ENCODE results near the gene TIMM44.
"Not testable (repeated sequence)": the region's sequence is repeated elsewhere in the genome, so short reads cannot be mapped to it uniquely, and the experiment has no call there.

TIMM44 gene

DNA sequence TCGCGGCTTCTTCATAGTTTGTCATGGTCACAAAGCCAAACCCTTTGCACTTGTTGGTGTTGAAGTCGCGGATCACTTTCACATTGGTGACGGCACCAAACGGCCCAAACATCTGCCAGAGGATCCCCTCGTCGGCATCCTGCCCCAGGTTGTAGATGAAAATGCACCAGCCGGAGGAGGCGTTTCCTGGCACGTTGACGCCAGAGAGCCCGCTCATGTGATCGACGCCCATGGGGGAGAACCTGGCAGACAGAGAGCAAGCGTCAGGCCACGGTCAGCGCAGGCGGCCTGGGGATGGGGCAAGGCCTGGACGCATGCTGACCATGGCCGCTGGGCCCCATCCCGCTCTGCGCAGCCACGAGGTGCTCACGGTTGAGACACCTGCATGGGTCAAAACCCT lies 20.1 kb upstream of the TIMM44 start:
- H3K4me1 ChIP-seq, result no peaks in the 10 kb centered on the region
- H3K27ac ChIP-seq, result no peak overlapping the region
- no peak for DNase-seq
- intact Hi-C loops (cut with DNase I; ENCODE audit: low total_unique reads), result no loop called here
- peaks cover 41 to 92% (median 81%) of the 10 kb centered on the region in 3 donors for H3K36me3 ChIP-seq
- H3K4me3 ChIP-seq, result no peak overlapping the region
- H3K9me3 ChIP-seq, result no peaks in the 10 kb centered on the region
- no peaks in the 10 kb centered on the region for H3K27me3 ChIP-seq
- TF ChIP-seq CTCF (IDR thresholded peaks at IDR 0.05), result no peak

- no peak overlapping the region for H3K4me3 ChIP-seq
Measured at GRCh38 chr19:7962644-7963268, 19.3 kb upstream of the TIMM44 start.

DNA sequence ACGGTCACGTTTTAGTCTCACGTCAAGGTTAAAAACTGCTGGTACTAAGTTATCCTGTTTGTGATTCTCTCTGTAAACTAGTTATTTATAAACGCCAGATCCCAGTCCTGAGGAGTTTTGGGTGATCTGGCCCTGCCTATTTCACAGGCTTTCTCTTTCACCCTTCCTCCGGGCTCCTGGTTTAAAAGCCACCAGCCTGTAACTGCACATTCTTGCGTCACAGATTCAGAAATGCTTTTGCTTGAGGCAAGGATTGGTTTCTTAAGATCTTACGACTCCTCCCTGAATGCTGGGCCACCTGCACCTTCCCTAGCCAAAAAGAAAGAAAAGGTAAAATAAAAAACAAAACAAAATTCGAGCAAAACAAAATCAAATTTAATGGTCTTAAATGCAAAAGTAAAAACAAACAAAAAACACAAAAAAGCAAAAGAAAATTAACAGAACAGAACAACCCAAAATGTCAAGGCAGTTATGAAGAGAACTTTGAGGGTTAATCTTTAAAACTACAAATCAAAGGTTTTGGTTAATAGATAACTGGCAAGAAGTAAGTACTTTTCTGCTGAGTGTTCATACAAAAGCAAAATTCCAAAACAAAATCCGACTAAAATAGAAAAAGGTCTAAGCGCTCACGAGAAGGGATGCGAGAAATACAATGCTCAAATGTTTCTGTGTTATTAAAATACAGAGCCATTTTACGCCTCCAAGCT lies 18.6 kb upstream of the TIMM44 start:
- Histone ChIP-seq H3K27me3 (no peaks in the 10 kb centered on the region), H3K9me3 (no peaks in the 10 kb centered on the region), H3K36me3 (peaks cover 36 to 89% (median 73%) of the 10 kb centered on the region in 3 donors), H3K4me1 (no peaks in the 10 kb centered on the region), H3K27ac (no peak overlapping the region), H3K4me3 (no peak overlapping the region)
- intact Hi-C loops (cut with DNase I; ENCODE audit: low total_unique reads), result no loop called here
- no peak for TF ChIP-seq CTCF (IDR thresholded peaks at IDR 0.05)
- no peak for DNase-seq

More at GRCh38 chr19:7962644-7963268, 19.3 kb upstream of the TIMM44 start:
- intact Hi-C loops (cut with DNase I; ENCODE audit: low total_unique reads), result no loop called here
- H3K27me3 ChIP-seq, result no peaks in the 10 kb centered on the region
- TF ChIP-seq CTCF (IDR thresholded peaks at IDR 0.05), result no peak
- peaks cover 41 to 91% (median 78%) of the 10 kb centered on the region in 3 donors for H3K36me3 ChIP-seq
- H3K27ac ChIP-seq, result no peak overlapping the region
- no peaks in the 10 kb centered on the region for H3K9me3 ChIP-seq
- H3K4me1 ChIP-seq, result no peaks in the 10 kb centered on the region
- DNase-seq, result no peak

DNA sequence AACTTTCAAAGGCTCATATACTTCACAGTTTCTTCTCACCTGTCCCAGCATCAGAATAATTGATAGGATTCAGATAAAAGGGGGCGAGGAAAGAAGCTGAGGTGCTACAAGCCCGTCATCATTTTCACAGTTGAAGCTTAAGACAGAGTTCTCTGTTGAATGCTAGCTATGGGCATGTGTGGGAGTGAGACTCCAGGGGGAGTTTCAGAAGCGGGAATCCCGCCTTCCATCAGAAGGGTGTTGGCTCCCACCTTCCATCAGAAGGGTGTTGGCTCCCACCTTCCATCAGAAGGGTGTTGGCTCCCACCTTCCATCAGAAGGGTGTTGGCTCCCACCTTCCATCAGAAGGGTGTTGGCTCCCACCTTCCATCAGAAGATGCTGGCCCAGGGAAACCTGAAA lies 17.6 kb upstream of the TIMM44 start:
- H3K27ac ChIP-seq; H3K27me3 ChIP-seq; DNase-seq; intact Hi-C loops (cut with DNase I; ENCODE audit: low total_unique reads); H3K9me3 ChIP-seq; H3K4me1 ChIP-seq; H3K4me3 ChIP-seq: not testable (repeated sequence)
- H3K36me3 ChIP-seq, result peaks cover 26 to 83% (median 63%) of the 10 kb centered on the region in 3 donors

- Histone ChIP-seq H3K9me3 (no peaks in the 10 kb centered on the region), H3K27me3 (no peaks in the 10 kb centered on the region), H3K36me3 (peaks cover 10 to 64% (median 49%) of the 10 kb centered on the region in 3 donors), H3K27ac (no peak overlapping the region), H3K4me1 (no peaks in the 10 kb centered on the region), H3K4me3 (no peak overlapping the region)
- intact Hi-C loops (cut with DNase I; ENCODE audit: low total_unique reads), result no loop called here
- no peak for DNase-seq
- no peak for TF ChIP-seq CTCF (IDR thresholded peaks at IDR 0.05)
Measured at GRCh38 chr19:7959211-7959610, 15.7 kb upstream of the TIMM44 start.

- Histone ChIP-seq H3K4me1 (no peaks in the 10 kb centered on the region), H3K27ac (no peak overlapping the region), H3K4me3 (no peak overlapping the region), H3K9me3 (no peaks in the 10 kb centered on the region), H3K36me3 (peaks cover 0 to 30% (median 19%) of the 10 kb centered on the region in 3 donors), H3K27me3 (no peaks in the 10 kb centered on the region)
- no peak for DNase-seq
- intact Hi-C loops (cut with DNase I; ENCODE audit: low total_unique reads), result no loop called here
- TF ChIP-seq CTCF (IDR thresholded peaks at IDR 0.05), result no peak
Measured at GRCh38 chr19:7955696-7956095, 12.2 kb upstream of the TIMM44 start.
